GM19468 (cell line): ENCODE data around the gene ACOT11.

Source experiments
- ATAC-seq: cut with Tn5 transposase; IDR thresholded peaks from one replicate; pipeline ENCODE4 v1.9.1; 2021; ENCODE audit warnings: mild to moderate bottlenecking, moderate library complexity, moderate number of reproducible peaks; ENCODE audit not compliant: unreplicated experiment; ENCODE audit errors: extremely low read depth

ACOT11 gene

DNA sequence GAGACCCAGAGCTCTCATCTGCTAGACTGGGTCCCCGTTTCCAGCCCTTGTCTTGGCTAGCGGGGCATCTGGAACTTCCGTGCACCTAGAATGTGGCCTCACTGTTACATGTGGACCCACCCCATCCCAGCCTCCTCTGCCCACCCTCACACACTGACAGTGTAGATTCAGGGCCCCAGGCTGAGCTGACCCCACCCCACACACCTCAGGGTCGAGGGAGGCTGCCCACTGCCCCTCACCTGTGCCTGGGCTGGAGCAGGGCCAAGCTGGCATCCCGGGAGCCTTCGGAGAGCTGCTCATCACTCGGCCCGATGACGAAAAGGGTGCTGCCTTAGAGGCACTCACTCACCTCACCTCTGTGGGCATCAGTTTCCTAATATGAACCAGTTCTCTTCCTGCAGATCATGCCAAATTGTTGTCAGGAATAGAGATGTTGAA lies 11.1 kb downstream of the ACOT11 start:
- no peak for ATAC-seq

DNA sequence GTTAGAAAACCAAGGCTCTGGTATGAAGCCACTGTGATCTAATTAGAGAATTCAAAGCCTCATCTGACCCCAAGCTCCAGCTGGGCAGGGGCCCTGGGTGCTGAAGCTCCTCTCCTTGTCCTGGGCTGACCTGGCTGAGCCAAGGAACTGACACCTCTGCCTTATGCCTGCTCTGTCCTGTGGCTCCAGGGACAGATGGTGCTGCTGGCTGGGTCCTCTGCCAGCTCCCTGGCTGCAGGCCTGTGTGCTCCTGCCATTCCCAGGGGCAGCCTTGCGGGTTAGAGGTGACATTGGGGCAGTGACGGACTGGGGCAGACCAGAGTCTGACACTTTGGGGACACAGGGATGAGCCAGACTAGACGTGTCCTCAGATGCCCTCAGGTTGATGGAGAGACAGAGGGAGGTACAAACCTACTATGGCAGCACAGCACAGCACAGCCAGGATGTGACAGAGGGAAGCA lies 11.8 kb downstream of the ACOT11 start:
- no peak for ATAC-seq

DNA sequence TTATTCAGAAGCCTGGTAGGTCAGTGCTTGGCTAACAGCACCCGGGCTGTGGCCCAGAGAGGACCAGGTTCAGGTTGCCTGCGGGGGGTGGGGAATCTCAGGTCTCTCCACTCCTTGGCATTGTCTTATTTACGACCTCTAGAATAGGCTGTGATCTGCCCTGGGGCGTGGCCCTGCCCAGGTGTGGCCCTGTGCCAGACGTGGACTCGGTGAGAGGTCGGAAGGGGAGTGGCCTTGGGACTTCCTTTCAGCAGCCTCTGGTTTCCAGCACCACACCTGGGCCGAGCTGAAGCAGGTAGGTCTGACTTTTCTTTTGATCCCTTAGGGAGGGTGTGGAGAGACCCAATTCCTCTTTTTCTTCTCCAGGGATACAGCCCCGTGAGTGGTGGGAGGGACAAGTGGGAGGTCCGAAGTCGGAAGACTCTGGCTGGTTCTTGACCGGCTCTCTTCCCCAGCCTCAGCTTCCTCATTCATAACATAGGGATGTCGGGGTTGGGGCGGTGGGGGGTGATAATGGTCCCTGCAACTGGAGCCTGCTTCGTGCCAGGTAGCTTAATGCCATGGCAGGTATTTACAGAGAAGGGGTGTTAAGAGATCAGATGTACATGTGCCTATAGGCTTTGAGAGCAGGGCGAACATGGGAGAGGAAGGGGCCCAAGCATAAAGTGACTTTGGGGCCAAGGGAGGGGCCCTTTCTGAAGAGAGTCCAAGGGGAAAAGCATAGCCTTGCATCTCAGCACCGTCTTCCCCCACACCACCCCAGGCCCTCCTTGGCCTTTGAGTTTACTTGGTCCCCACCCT lies 16.5 kb downstream of the ACOT11 start:
- ATAC-seq, result no peak

DNA sequence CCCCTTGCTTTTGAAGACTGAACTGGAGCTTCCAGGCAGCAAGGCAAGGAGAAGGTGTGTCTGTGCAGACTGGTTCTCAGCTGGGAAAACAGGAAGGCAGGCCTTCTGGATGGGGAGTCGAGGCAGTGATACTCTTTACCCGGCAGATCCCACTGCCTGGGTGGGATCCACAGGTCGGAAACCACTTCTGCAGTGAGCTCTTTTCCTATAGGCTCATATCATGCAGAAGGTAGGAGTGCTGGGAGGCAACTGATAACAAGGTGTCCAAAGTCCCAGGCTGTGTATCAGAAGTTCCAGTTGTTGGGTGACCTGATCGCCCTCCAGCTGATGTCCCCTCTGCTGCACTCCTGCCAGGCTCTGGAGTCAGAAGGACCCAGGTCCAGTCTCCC lies 17.1 kb downstream of the ACOT11 start:
- no peak for ATAC-seq

DNA sequence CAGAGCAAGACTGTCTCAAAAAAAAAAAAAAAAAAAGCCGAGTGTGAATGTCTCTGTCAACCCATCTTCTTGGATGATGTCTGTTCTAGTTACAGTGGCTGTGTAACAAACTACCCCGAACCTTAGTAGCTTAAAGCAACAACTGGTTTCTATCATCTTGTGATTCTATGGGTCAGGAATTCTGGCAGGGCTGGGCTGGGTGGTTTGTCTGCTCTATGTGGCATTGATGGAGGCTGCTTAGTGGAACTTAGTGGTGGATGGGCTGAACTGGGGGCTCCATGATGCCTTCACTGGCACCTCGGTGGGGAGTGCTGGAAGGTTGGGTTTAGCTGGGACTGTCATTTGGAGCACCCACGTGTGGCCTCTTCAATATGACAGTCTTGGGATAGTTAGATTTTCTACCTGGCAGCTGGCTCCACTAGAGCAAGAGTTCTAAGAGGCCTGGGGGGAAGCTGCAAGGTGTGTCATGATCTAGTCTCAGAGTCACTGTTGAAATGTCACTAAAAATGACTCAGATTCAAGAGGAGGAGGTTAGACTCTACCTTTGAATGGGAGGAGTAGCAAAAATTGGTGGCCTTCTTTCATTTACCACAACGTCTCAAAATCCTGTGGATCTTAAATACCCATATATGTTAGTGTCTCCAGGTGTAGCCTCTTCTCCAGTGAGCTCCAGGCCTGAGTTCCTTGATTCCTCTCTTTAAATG lies 18.6 kb downstream of the ACOT11 start:
- ATAC-seq, result no peak

DNA sequence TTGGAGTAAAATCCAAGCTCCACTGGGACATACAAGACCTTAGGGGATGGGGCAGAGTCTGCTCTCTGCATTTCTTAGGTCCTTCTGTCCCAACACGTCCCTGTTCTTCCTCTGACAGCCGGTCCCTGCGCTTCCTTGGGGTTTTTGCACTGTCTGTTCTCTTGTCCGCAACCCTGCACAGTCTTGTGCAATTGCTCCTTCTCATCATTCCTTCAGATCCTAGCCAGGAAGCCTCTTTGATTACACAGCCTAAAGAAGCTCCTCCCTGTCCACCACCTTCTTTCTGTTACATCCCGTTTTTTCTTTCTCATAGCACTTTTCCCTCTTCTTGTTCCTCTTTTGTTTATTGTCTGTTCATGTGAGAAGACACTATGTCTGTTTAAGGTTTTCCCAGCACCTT lies 19.9 kb downstream of the ACOT11 start:
- ATAC-seq, result no peak

DNA sequence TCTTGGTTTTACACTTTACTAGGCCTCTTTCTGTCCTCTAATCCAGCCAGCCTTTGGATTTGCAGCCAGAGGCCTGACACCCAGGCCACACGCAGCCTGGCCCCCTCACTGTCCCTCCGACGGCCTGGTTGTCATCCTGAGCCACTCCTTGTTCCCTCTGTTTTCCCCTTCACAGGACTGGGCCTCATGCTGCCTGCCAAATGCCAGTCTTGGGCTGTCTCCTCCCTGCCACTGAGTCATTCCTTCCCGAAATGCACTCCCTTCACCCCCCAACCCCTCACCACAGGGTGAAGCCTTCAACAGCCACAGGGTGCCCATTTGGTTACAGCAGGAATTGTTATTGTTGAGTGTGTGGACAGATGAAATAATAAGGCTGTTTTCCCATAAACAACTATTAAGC lies 21.3 kb downstream of the ACOT11 start:
- ATAC-seq, result no peak

DNA sequence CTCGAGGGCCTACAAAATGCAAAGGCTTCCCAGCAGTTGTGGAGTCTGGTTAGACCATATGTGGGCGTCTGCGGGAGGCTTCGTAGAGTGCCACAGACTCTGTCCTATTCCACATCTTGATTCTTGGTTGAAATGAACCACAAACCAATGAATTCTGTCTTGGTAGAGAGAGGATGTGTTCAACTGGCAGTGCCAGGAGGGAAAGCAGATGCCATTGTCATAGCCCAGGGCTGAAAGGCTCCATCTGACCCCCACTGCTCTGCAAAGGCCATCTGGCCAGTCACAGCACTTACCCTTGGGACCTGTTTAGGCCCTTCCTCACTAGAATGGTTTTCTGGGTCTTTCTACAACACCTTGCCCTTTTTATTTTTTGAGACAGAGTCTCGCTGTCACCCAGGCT lies 22.1 kb downstream of the ACOT11 start:
- ATAC-seq, result no peak

DNA sequence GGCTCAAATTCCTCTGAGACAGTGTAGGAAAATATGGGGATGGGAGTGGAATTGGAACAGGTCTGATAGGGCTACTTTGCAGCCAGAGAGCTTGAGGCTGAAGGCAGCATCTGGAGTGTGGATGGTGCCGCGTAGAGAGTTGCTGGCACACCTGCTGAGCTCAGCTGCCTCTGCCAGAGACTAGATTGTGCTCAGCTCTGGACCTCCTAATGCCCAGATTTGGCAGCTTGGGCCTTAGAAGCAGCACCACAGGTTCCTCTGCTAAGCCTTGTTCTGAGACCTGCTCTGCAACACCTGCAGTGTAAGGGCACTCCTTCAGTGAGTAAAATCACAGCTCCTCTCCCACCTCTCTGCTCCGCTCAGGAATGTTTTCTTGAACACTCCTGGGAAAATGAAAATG lies 23.3 kb downstream of the ACOT11 start:
- no peak for ATAC-seq

DNA sequence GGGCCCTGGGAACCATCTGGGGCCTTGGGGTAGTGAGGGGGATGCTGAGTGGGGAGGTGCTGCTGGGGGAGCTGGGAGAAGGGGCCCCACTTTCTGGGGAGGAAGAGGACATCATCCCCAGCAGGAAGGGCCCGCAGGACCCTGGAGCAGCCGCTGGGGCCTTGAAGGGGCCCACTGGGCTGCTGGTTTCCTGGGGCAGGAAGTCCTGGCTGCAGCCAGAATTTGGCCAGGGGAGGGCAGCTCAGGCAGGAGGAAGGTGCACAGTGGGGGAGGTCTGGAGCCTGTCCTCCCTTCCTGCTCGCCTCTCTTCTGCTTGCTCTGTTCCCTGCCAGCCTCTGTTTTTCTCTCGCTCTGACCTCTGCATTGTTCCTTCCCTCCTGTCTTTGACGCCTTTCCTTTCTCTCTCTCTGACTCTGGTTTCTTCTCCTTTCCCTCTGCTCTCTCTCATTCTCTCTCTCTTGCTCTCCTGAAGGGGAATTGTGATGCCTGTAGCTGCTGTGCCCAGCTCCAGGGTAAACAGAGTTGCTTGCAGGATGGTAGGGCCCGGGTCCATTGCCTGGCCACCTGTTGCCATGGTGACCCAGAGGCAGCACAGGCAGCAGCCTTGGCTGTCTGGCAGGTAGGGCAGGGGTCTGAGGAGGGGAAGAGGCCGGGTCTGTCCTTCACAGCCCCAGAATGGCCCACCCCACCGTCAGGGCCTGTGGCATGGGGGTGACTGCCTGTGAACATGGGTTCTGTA lies 23.9 kb downstream of the ACOT11 start:
- no peak for ATAC-seq

DNA sequence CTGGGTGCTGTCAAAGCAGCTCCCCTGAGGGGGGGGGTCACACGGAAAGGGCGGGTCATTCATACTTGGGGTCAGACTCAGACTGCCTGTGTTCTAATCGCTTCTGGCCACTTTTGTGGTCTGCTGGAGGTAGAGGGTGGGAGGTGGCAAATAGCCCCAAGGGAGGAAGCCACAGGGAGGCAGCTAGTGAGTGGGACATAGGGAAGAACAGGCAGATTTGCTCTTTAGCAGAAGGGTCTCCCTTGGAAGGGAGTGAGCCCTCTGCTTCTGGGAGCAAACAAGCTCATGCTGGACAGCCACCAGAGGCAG lies 24.5 kb downstream of the ACOT11 start:
- no peak for ATAC-seq

DNA sequence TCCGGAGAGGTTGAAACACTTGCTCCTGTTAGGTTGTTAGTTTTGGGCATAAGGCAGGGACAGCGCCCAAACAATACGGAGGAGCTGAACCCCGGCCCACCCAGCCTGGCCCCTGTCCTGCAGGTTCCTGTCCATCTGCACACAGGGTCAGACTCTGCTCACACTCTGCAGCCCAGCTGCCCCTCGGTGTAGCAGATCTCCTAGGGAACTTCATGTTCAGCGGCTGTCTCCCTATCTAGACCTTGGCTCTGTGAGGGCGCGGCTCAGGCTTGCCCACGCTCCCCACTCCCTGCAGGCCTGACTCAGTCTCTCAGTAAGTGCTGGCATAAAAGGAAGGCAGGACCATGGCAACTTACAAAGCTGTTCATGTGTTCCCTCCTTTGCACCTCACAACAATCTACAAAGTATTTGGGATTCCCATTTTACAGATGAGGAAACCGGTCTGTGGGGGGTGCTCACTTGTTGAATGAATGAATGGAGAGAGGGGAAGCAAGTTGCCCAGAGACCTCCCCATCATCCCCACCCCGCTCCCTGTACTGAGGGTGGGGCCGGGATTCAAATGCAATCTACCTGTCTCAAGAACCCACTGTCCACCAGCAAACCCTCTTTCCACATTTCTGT lies 26.2 kb downstream of the ACOT11 start:
- ATAC-seq, result no peak

DNA sequence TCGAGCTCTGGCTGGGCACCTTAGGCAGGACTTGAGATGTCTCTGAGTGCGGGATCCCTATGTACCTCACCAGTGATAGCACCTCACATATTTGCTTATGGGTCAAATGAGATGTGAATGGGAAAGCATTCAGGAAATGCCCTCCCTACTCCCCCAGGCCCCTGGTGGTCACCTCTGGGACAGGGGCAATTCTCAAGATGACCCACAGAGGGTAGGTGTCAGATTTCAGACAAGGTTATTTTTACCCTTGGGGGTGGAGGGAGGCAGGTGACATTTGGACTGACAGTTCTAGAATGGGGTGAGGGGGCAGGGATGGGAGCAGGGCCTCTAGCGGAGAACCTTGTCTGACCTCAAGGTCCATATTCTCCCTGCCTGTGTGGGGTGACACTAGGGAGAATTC lies 27.1 kb downstream of the ACOT11 start:
- ATAC-seq, result no peak

DNA sequence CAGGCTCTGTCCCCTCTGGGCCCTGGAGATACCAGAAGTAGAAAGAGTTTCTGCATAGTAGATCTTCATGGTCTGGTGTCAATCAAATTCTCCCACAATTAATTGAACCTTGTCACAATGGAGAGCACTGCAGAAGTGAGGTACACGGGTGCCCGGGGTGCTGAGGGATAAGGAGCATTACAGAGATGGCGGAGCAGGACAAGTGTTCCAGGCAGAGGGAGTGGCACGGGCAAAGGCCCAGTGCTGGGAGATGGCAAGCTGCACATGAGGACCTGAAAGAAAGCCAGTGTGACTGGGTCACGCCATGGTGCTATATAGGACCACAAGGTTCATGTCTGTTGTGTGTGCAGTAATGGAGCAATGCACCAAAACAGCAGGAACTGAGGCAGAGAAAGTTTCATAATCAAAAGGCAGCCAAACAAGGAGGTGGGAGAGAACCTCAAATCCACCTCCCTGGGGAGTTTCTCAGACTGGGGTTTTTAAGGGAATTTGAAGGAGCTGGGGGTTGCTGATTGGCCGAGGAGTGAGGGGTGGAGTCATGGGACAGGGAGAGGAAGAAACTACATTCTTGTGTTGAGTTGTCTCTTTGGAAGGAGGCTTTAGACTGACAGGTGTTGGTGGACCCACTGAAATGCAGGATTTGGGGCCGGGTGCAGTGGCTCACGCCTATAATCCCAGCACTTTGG lies 27.7 kb downstream of the ACOT11 start:
- ATAC-seq, result no peak

DNA sequence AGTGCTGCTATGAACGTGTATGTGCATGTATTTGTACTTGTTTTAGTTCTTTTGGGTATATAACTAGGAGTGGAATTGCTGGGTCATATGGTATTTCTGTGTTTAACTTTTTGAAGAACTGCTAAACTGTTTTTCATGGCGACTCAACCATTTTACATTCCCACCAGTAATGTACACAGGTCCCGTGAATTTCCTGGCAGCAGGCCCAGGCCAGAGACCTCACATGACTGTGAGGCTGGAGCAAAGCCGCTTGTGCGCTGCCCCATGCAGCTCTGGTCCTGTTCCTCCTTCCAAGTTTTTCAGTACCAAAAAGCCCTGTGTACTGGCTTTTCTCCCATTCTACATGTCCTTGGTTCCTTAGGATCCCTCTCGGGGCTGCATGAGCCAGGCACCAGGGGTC lies 29.6 kb downstream of the ACOT11 start:
- ATAC-seq, result no peak

DNA sequence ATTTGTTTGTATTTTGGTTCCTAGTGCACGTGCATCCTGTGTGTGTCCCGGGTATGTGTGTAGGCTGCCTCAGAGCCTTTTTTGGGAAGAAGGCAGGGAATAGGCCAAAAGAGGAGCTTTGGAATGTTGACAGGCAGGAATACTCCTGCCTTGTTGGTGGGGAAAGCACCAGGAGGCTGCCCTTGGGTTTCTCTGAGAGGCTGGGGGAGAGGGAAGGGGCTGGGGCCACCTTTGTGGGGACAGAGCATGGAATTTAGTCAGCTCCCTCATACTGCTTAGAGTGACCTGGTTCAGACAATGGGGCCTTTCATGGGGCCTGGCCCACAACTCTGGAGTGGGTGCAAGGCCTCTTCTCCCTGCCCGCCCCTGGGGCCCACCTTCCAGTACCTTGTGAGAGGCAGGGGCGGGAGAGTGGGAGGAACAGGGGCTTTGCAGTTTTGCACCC lies 31.3 kb downstream of the ACOT11 start:
- ATAC-seq, result no peak

DNA sequence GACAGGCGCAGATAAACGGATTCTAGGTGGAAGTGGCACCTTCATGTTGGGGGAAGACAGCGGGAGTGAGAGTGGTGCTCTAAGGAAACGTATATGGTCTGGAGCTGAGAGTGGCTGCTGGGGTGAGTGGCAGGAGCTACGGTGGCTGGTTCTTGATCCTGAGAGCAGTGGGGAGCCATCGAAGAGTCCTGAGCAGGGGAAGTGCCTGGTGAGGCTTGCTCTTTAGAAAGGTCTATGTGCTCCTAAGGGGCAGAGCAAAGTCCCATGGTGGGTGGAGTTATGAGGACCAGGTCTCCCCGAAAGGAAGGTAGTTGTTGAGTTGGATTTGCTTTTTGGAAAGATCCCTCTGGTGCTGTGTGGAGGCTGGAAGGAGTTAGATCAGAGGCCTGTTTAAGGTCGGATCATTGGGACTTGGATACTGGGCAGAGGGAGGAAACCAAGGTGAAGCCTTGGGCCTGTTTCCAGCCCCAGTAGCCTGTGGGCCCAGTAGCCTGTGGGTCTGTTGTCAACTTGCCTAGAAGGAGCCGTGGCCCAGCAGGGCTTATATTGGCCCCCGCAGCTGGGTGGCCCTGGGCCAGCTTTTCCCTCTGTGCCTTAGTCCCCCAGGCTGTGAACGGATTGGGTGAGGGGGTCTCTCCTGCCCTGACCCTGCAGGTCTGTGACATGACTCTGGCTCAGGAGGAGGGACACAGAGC lies 33.0 kb downstream of the ACOT11 start:
- ATAC-seq, result no peak

DNA sequence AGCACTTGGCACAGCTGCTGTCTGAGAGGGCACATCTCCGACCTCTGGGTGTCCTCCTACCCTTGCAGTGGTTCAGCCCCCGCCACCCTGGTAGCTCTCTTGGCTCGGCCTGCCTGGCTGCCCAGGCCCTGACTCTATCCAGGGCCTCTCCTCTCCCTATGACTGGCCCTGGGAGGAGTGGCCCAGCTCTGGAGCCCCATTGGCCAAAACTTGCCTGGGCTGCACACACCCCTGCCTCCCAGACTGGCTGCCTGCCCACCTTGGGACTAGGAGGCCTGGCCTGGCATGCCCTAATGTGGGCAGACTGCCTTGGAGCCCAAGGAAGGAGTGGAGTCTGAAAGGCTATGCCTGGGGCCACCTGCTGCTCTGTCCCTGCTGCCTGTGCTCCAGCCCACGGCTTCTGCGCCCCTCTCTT lies 33.6 kb downstream of the ACOT11 start:
- no peak for ATAC-seq

DNA sequence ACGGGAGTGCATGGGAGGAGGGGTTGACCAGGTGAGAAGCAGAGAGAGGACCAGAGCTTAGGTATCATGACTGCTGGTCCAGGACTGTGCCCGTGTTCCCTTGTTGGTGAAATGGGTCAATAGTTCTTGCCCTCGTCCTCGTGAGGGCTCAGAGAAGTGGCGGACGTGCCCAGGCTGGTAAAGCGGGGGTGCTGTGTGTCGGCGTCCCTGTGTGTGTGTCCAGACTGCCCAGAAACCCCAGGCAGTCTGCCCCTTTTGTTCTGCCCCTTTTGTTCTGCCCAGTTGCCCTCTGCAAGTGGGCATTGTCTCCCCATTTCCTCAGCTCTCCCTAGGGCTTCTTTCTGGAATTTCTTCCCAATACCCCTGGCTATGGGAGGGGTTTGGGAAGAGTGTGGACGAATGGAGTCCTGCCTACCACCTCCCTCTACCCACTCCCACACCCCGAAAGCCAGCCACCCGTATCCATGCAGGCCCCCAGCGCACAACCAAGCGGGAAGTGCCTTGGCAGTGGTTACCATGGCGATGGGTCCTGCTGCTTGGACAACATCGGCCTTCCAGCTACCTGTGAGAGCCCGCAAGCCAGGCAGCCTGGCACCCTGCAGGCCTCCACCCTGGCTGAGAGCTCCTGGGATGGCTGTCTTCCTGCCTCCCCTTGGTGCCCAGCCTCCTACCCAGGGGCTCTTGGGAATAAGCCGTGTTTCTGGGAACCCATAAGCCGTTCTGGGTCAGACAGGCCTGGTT lies 34.7 kb downstream of the ACOT11 start:
- ATAC-seq, result no peak
